ENCODE measurements around the gene IRF3.

The IRF3 gene, protein sequence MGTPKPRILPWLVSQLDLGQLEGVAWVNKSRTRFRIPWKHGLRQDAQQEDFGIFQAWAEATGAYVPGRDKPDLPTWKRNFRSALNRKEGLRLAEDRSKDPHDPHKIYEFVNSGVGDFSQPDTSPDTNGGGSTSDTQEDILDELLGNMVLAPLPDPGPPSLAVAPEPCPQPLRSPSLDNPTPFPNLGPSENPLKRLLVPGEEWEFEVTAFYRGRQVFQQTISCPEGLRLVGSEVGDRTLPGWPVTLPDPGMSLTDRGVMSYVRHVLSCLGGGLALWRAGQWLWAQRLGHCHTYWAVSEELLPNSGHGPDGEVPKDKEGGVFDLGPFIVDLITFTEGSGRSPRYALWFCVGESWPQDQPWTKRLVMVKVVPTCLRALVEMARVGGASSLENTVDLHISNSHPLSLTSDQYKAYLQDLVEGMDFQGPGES

DNA sequence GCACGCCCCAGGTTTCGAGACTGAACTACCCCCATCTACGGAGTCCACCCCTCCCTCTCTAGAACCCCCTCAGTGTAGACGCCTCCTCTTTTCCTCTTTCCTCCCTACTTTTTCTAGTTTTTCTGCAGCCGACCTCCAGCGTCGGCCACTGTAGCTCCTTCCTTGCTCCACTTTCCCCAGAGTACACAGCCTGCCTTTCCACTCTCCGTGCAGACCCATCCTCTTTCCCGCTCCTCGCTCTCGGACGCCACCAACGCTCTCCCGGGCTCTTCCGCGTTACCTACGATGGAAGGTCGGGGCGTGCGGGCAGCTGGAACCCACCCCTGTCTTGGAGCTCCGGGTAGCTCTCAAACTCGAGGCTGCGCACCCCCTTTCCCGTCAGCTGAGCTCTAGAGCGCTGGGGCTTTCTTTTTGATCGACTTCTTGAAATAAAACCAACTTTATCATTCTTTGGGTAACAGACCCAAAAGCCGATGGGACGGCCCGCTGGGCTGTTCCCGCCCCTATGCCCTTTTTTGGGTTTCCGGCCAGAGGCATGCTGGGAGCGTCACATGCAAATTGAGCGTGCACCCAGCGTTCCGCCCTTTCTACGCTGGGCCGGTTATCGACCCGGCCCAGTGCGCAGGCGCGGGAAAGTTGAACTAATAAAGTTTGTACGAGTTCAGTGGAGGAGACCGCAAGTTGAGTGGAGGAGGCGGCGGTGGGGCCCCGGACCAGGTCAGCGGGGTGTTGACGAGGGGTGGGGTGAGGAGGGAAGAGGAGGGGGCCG lies at the start of gene IRF3, which contains the start of gene BCL2L12:
Gene IRF3, minus strand, starts transcription at position 507 of the 769 bp plus-strand sequence. CDS start 1,019 bp downstream, outside the sequence.
Gene BCL2L12, plus strand, starts transcription at position 583 of the 769 bp plus-strand sequence. CDS start 760 bp downstream, outside the sequence.
- Mint-ChIP-seq H3K27ac (peak within 1 kb of the TSS; percentile 96), H3K4me3 (peak within 1 kb of the TSS; percentile 99), H3K4me1 (ENCODE audit: low read depth) (peaks cover 47% of the 10 kb centered on the region), H3K27me3 (no peaks in the 10 kb centered on the region), H3K36me3 (ENCODE audit: low read depth) (peaks cover 58% of the 10 kb centered on the region), H3K9me3 (no peaks in the 10 kb centered on the region)
- intact Hi-C loops (cut with micrococcal nuclease): loop anchor here (1.0 to 2.0 kb wide), 2 partner anchors 11 to 25 kb away; partner anchors contain the start of gene RRAS

DNA sequence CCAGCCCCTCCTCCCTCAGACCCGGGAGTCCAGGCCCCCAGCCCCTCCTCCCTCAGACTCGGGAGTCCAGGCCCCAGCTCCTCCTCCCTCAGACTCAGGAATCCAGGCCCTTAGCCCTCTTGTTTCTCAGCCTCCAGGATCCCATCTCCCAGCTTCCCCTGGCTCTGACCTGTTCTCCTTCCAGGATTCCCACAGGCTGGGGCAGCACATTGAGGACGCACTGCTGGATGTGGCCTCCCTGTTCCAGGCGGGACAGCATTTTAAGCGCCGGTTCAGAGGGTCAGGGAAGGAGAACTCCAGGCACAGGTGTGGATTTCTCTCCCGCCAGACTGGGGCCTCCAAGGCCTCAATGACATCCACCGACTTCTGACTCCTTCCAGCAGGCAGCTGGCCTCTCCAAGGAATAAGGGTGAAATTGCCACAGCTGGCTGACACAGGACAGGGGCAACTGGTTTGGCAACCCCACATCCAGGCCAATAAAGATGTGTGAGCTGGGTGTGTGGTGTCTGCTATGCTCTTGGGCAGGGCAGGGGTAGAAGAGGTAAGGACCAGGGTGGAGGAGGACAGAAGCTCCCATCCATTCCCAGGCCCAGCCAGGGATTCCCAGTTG lies 47.7 kb upstream of the IRF3 start:
- peaks cover 15% of the 10 kb centered on the region for H3K27me3 Mint-ChIP-seq
- intact Hi-C loops (cut with micrococcal nuclease): no loop called here

DNA sequence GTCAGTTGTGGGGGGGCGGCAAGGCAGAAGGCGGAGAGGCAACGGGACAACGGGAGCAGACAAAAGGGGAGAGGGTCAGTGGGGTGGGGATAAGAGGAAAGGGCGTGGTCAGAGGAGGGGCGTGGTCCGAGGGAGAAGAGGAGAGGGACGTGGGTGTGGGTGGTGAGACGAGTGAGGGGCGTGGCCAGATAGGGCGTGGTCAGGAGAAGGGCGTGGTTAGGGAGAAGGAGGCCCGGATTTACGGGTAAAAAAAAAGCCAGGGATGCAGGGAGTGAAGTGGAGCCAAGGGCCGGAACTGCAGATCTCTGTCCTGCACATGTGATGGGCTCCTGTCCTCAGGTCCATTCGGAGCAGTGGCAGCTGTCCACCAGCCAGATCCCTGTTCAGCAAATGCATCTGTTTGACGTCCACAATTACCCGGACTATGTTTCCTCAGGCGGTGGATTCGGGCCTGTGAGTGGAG lies 46.8 kb upstream of the IRF3 start:
- H3K27me3 Mint-ChIP-seq: peaks cover 15% of the 10 kb centered on the region
- H3K36me3 Mint-ChIP-seq (ENCODE audit: low read depth): no peaks in the 10 kb centered on the region
- intact Hi-C loops (cut with micrococcal nuclease): no loop called here
- H3K9me3 Mint-ChIP-seq: no peaks in the 10 kb centered on the region
- no peak overlapping the region for H3K4me3 Mint-ChIP-seq
- H3K27ac Mint-ChIP-seq: no peak overlapping the region
- peaks cover 15% of the 10 kb centered on the region for H3K4me1 Mint-ChIP-seq (ENCODE audit: low read depth)

More for the DNA sequence above, 47.7 kb upstream of the IRF3 start:
- H3K27ac Mint-ChIP-seq: no peak overlapping the region
- no peaks in the 10 kb centered on the region for H3K36me3 Mint-ChIP-seq (ENCODE audit: low read depth)
- no peak overlapping the region for H3K4me3 Mint-ChIP-seq
- no peaks in the 10 kb centered on the region for H3K9me3 Mint-ChIP-seq
- peaks cover 19% of the 10 kb centered on the region for H3K4me1 Mint-ChIP-seq (ENCODE audit: low read depth)

DNA sequence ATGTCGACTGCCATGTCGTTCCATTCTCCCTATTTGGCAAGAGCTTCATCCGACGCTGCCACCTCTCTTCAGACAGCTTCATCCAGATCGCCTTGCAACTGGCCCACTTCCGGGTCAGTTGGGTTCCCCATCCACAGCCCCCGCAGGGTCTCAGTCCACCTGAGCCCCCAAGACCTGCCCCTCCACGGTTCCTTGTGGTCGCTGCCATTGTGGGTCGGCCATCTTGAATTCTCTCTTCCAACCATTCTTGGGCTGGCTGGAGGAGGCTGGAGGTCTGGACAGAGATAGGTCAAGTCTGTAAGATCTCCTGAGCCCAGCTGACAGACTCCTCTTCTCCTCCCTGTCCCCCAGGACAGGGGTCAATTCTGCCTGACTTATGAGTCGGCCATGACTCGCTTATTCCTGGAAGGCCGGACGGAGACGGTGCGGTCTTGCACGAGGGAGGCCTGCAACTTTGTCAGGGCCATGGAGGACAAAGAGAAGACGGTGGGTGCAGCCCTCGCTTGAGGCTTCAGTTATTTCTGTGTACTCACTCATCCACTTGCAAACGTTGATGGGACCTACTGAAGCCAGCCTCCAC lies 44.8 kb upstream of the IRF3 start:
- Mint-ChIP-seq H3K9me3 (no peaks in the 10 kb centered on the region), H3K4me3 (no peak overlapping the region), H3K36me3 (ENCODE audit: low read depth) (no peaks in the 10 kb centered on the region), H3K27ac (no peak overlapping the region), H3K27me3 (peaks cover 17% of the 10 kb centered on the region), H3K4me1 (ENCODE audit: low read depth) (peaks cover 12% of the 10 kb centered on the region)
- intact Hi-C loops (cut with micrococcal nuclease): no loop called here

DNA sequence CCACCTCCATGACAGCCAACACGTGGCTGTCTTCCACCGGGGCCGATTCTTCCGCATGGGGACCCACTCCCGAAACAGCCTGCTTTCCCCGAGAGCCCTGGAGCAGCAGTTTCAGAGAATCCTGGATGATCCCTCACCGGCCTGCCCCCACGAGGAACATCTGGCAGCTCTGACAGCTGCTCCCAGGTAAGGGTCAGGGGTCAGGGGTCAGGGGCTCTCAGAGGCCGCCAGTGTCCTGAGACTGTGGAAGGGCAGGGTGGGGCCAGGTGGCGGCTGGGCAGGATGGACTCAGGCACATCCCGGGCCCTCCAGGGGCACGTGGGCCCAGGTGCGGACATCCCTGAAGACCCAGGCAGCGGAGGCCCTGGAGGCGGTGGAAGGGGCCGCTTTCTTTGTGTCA lies 40.3 kb upstream of the IRF3 start:
- Mint-ChIP-seq H3K27ac (no peak overlapping the region), H3K9me3 (no peaks in the 10 kb centered on the region), H3K27me3 (peaks cover 24% of the 10 kb centered on the region), H3K4me1 (ENCODE audit: low read depth) (peaks cover 10% of the 10 kb centered on the region), H3K4me3 (no peak overlapping the region), H3K36me3 (ENCODE audit: low read depth) (no peaks in the 10 kb centered on the region)
- intact Hi-C loops (cut with micrococcal nuclease): no loop called here

DNA sequence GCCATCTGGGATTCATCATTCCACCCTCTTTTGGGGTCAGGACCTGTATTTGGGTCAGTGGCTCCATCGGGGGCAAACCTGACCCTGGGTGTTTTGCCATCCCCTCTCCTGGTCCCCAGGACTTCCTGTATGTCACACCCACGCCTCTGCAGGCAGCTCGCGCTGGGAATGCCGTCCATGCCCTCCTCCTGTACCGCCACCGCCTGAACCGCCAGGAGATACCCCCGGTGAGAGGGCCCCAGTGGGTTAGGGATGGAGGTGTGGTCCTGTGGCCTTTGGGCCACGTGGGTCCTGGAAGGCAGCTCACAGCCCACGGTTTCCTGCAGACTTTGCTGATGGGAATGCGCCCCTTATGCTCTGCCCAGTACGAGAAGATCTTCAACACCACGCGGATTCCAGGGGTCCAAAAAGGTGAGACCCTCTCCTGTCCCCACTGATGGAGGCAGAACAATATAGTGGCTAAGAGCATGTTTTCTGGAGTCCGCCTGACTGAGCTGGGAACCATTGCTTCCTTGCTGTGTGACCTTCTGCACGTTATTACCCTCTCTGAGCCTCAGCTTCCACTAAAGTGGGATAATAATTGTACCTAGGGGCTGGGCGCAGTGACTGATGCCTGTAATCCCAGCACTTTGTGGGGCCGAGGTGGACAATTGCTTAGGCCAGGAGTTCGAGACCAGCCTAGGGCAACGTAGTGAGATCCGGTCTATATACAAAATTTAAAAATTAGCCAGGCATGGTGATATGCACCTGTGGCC lies 39.4 kb upstream of the IRF3 start:
- Mint-ChIP-seq H3K4me1 (ENCODE audit: low read depth) (peaks cover 10% of the 10 kb centered on the region), H3K4me3 (no peak overlapping the region), H3K27ac (no peak overlapping the region), H3K9me3 (no peaks in the 10 kb centered on the region), H3K36me3 (ENCODE audit: low read depth) (no peaks in the 10 kb centered on the region), H3K27me3 (peaks cover 31% of the 10 kb centered on the region)
- intact Hi-C loops (cut with micrococcal nuclease): no loop called here

DNA sequence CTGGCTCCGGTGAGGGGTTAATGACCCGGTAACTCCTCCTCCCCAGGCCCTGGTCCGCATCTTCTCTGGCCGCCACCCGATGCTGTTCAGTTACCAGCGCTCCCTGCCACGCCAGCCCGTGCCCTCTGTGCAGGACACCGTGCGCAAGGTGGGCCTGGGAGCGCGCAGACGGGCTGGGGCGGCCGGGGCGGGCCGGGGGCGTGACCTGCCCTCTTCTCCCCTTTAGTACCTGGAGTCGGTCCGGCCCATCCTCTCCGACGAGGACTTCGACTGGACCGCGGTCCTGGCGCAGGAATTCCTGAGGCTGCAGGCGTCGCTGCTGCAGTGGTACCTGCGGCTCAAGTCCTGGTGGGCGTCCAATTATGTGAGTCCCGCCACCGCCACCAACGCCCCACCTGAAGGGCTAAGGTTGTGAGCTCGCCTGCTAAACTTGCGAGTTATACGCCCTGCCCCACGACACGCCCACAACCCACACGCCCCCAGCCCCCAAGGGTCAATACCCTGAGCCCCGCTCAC lies 35.7 kb upstream of the IRF3 start:
- intact Hi-C loops (cut with micrococcal nuclease): no loop called here
- no peaks in the 10 kb centered on the region for H3K36me3 Mint-ChIP-seq (ENCODE audit: low read depth)
- peaks cover 10% of the 10 kb centered on the region for H3K4me1 Mint-ChIP-seq (ENCODE audit: low read depth)
- no peak overlapping the region for H3K4me3 Mint-ChIP-seq
- H3K27ac Mint-ChIP-seq: no peak overlapping the region
- H3K9me3 Mint-ChIP-seq: no peaks in the 10 kb centered on the region
- peaks cover 32% of the 10 kb centered on the region for H3K27me3 Mint-ChIP-seq

DNA sequence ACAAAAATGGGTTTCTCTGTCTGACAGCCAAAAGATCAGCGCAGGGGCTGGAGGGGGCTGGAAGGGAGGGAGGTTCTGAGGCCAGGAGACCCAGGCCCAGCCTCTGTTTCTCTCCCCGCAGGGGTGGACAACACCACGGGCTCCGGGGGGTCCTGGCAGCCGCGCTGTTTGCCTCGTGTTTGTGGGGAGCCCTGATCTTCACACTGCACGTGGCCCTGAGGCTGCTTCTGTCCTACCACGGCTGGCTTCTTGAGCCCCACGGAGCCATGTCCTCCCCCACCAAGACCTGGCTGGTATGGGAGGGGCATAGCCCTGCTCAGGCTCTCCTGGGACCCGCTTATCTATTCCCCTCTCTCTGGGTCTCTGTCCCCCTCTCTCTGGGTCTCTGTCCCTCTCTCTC lies 34.9 kb upstream of the IRF3 start:
- H3K27me3 Mint-ChIP-seq: peaks cover 32% of the 10 kb centered on the region
- no peaks in the 10 kb centered on the region for H3K36me3 Mint-ChIP-seq (ENCODE audit: low read depth)
- H3K27ac Mint-ChIP-seq: no peak overlapping the region
- peaks cover 10% of the 10 kb centered on the region for H3K4me1 Mint-ChIP-seq (ENCODE audit: low read depth)
- H3K9me3 Mint-ChIP-seq: no peaks in the 10 kb centered on the region
- intact Hi-C loops (cut with micrococcal nuclease): no loop called here
- no peak overlapping the region for H3K4me3 Mint-ChIP-seq

DNA sequence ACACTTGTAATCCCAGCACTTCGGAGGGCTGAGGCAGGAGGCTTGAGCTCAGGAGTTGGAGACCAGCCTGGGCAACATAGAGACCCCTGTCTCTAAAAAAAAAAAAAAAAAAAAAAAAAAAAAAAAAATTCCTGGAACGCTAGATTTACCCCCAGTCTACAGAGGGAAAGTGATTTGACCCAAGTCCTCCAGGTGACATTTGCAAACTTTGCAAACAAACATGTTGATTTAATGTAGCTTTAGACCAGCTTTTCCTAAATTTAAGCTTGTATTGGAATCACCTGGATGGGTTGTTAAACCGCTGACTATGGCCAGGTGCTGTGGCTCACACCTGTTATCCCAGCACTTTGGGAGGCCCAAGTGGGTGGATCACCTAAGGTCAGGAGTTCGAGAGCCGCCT lies 33.7 kb upstream of the IRF3 start:
- no peak overlapping the region for H3K4me3 Mint-ChIP-seq
- H3K27me3 Mint-ChIP-seq: peaks cover 35% of the 10 kb centered on the region
- H3K27ac Mint-ChIP-seq: no peak overlapping the region
- no peaks in the 10 kb centered on the region for H3K36me3 Mint-ChIP-seq (ENCODE audit: low read depth)
- intact Hi-C loops (cut with micrococcal nuclease): no loop called here
- H3K4me1 Mint-ChIP-seq (ENCODE audit: low read depth): peaks cover 10% of the 10 kb centered on the region
- no peaks in the 10 kb centered on the region for H3K9me3 Mint-ChIP-seq

DNA sequence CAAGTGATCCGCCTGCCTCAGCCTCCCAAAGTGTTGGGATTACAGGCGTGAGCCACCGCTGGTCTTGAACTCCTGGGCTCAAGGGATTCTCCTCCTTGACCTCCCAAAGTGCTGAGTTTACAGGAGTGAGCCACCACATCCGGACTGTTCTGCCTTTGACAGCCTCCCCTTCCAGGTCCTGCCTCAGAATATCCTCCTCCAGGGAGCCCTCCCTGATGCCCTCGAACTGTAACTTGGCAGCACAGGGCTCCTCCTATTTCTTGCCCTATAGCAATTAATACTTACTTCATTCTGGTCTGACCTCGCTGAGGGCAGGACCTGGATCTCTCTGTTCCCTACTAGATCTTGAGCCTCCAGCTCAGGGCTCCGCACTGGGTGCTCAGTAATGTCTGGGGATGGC lies 31.2 kb upstream of the IRF3 start:
- intact Hi-C loops (cut with micrococcal nuclease): no loop called here
- peaks cover 52% of the 10 kb centered on the region for H3K27me3 Mint-ChIP-seq
- H3K4me3 Mint-ChIP-seq: no peak overlapping the region
- no peak overlapping the region for H3K27ac Mint-ChIP-seq
- H3K9me3 Mint-ChIP-seq: no peaks in the 10 kb centered on the region
- no peaks in the 10 kb centered on the region for H3K36me3 Mint-ChIP-seq (ENCODE audit: low read depth)
- H3K4me1 Mint-ChIP-seq (ENCODE audit: low read depth): no peaks in the 10 kb centered on the region

DNA sequence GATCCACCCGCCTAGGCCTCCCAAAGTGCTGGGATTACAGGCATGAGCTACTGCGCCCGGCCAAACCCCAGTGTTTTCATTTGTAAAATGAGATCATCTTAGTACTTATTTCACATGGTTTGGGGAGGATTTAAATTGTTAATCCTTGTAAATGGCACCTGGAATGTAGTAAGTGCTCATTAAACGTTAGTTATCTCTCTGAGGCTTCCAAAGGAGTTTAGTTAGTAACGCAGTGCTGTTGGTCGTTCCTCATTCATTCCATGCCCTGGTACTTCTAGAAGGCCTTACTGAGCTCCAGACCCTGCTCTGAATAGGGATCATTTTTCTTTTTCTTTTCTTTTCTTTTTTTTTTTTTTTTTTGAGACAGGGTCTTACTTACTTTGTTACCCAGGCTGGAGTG lies 30.5 kb upstream of the IRF3 start:
- Mint-ChIP-seq H3K4me3 (no peak overlapping the region), H3K27ac (no peak overlapping the region), H3K27me3 (peaks cover 55% of the 10 kb centered on the region), H3K36me3 (ENCODE audit: low read depth) (no peaks in the 10 kb centered on the region), H3K9me3 (no peaks in the 10 kb centered on the region), H3K4me1 (ENCODE audit: low read depth) (peaks cover 4% of the 10 kb centered on the region)
- intact Hi-C loops (cut with micrococcal nuclease): no loop called here

DNA sequence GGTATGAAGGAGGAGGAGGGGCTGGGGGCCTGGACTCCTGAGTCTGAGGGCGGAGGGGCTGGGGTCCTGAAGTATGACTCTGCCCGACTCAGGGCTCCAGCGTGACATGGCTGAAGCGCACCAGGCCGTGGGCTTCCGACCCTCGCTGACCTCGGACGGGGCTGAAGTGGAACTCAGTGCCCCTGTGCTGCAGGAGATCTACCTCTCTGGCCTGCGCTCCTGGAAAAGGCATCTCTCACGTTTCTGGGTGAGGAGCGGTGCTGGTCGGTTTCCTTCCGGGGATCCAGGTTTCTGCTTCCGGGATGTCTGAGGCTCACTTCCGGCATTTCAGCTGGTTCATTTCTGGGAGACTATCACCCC lies 26.5 kb upstream of the IRF3 start:
- H3K27ac Mint-ChIP-seq: no peak overlapping the region
- H3K4me3 Mint-ChIP-seq: no peak overlapping the region
- intact Hi-C loops (cut with micrococcal nuclease): no loop called here
- no peaks in the 10 kb centered on the region for H3K9me3 Mint-ChIP-seq
- H3K36me3 Mint-ChIP-seq (ENCODE audit: low read depth): peaks cover 24% of the 10 kb centered on the region
- peaks cover 58% of the 10 kb centered on the region for H3K27me3 Mint-ChIP-seq
- peaks cover 42% of the 10 kb centered on the region for H3K4me1 Mint-ChIP-seq (ENCODE audit: low read depth)

Data from dendritic cell treated with granulocyte-macrophage colony-stimulating factor and Interleukin-4, amounts not matched to agents 40 ng/mL and 50 ng/mL, for 4 days (primary cell).